ENCODE measurements around the gene NPAS3.

Gene NPAS3

DNA sequence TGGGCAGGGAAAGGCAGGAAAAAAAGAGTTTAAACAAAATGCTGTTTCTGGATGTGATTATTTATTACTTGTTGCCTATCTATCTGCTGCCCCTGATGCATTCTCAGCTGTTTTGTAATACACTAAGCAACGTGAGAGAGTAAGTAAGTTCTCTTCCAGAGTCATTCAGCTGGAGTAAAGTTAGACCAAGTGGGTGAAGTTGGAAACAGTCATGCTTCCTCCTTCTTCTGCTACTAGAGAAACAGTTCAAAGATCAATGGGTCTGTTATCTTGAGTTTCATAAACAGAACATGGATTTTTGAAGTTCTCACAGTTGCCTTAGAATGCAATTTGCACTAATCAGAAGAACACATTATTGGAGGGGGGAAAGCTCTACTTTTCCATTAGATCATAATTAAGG lies 732.9 kb downstream of the NPAS3 start:
- TF ChIP-seq, protein P1, sequence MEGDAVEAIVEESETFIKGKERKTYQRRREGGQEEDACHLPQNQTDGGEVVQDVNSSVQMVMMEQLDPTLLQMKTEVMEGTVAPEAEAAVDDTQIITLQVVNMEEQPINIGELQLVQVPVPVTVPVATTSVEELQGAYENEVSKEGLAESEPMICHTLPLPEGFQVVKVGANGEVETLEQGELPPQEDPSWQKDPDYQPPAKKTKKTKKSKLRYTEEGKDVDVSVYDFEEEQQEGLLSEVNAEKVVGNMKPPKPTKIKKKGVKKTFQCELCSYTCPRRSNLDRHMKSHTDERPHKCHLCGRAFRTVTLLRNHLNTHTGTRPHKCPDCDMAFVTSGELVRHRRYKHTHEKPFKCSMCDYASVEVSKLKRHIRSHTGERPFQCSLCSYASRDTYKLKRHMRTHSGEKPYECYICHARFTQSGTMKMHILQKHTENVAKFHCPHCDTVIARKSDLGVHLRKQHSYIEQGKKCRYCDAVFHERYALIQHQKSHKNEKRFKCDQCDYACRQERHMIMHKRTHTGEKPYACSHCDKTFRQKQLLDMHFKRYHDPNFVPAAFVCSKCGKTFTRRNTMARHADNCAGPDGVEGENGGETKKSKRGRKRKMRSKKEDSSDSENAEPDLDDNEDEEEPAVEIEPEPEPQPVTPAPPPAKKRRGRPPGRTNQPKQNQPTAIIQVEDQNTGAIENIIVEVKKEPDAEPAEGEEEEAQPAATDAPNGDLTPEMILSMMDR (conservative IDR thresholded peaks at IDR 0.05; ENCODE audit: low read length): no peak
- peak; percentile 13 for DNase-seq (ENCODE audit: low read depth)

DNA sequence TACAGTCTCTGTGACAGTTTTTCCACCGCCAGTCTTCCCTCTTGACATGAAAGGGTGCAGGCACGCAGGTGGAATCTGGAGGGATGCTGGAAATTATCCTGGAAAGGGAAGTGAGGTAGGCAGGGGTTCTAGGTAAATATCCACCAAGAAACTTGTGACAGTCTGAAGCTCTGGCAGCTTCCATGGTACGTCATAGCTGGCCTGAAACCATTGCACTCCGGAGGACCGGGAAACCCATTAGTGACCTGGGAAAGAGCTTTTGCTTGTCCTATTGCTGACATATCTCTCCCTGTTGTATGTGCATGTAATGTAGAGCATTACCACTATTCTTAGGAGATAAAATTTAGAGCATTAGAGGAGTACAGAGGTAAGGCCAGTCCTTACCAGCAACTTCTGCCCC lies 736.2 kb downstream of the NPAS3 start:
- TF ChIP-seq, protein P1 (conservative IDR thresholded peaks at IDR 0.05; ENCODE audit: low read length): no peak
- no peak for DNase-seq (ENCODE audit: low read depth)
- H3K4me3 ChIP-seq (ENCODE audit: low read length): no peak overlapping the region

More for the DNA sequence above, 732.9 kb downstream of the NPAS3 start:
- no peak overlapping the region for H3K4me3 ChIP-seq (ENCODE audit: low read length)

DNA sequence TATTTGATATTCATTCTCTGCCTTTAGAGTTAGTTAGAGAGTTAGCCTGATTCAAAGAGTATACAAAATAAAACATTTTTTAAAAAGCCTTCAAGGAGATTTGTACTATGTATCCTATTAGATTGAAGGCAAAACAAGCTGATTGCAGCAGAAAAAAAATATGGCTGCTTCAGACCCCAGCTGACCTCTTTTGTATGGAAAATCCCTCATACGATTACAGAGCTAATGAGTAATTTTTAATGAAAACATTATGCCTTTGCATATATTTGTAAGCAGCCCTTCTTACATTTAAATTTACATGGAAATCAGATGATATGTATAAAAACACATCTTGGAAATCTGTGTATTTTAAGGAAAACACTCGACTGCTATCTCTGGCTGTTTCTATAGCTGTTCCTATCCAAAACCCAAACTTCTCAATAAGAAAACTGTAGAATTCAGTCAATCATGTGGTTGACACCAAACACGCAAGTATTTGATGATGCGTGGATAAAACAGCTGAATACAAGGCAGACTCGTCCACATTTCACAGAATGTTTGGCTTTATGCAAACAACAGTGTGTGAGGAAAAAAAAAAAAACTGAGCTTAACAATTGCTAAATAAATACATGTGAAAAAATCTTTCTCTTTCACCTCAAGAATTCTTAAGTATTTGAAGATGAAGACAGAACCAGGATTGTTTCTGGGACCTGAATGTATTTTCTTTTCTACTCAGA lies 736.9 kb downstream of the NPAS3 start:
- peak; percentile 66 for DNase-seq (ENCODE audit: low read depth)
- no peak overlapping the region for H3K4me3 ChIP-seq (ENCODE audit: low read length)
- TF ChIP-seq, protein P1 (conservative IDR thresholded peaks at IDR 0.05; ENCODE audit: low read length): no peak

DNA sequence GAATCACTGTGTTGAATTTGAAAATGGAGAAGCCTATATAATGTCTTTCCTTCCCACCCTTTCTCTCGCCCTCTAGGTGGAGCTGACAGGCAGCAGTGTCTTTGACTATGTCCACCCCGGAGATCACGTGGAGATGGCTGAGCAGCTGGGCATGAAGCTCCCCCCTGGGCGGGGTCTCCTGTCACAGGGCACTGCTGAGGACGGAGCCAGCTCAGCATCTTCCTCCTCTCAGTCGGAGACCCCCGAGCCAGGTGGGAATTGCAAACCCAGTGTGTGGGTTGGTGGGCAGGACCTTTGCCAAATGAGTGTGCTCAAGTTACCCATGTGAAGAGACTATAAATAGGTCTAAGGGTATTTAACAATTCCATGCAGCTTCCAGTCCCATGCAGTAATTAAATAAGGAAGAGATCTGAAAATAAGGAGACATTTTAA lies 737.5 kb downstream of the NPAS3 start:
- TF ChIP-seq, protein P1 (conservative IDR thresholded peaks at IDR 0.05; ENCODE audit: low read length): peak; percentile 56
- no peak overlapping the region for H3K4me3 ChIP-seq (ENCODE audit: low read length)
- no peak for DNase-seq (ENCODE audit: low read depth)

DNA sequence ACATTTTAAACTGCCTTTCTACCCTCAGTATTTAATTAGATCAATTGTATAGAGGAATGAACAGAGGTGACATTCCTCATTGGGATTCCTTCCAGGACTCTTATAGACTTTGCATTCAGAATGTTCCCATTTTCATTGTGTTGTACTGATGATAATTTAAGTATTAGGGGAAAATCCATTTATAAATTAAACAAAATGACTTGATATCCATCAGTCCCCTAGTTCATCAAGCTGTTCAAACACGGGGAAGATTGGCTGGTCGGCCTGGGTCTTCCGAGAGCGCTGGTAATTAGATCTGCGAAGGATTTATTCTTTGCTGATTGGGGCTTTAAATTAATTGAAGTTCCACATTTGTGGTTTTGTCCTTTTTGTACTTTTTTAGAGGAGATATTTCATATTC lies 738.2 kb downstream of the NPAS3 start:
- TF ChIP-seq, protein P1 (conservative IDR thresholded peaks at IDR 0.05; ENCODE audit: low read length): no peak
- no peak overlapping the region for H3K4me3 ChIP-seq (ENCODE audit: low read length)
- no peak for DNase-seq (ENCODE audit: low read depth)

DNA sequence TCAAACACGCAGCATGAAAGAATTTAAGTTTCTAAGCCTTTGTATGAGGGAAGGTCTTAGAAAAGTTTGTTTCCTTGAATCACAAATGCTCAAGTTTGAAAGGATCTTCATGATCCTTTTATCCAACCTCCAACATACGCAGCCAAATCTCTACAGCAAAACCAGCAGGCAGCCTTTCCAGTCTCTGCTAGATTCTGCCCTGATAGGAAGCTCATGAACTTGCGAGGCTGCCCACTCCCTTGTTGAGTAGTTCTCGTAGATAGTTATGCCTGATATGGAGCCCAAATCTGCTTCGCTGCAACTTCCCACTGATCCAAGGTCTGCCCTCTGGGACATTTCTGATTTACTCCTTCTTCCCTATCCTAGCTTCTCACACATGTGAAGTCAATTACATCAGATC lies 739.3 kb downstream of the NPAS3 start:
- no peak for DNase-seq (ENCODE audit: low read depth)
- no peak overlapping the region for H3K4me3 ChIP-seq (ENCODE audit: low read length)
- TF ChIP-seq, protein P1 (conservative IDR thresholded peaks at IDR 0.05; ENCODE audit: low read length): no peak

DNA sequence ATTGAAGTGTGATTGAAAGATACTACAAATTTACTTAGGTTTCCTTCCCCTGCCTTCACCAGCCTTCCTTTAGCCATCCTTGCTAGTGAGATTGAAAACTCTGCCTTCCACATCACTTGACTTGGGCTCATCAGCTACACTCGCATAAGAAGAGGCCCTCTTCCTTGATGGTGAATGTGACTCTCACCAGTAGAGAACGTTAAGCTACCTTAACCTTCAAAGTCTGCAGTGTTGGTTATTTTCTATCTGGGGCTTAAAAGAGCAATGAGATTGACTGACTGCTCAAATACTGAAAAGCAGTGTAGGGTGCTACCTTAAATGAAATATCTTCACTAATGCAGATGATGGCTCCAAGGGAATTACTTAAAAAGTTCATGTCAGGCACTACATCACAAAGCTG lies 740.3 kb downstream of the NPAS3 start:
- TF ChIP-seq, protein P1 (conservative IDR thresholded peaks at IDR 0.05; ENCODE audit: low read length): no peak
- no peak overlapping the region for H3K4me3 ChIP-seq (ENCODE audit: low read length)
- DNase-seq (ENCODE audit: low read depth): no peak
